RWPE1 (cell line): ENCODE measurements around the gene ETNK2.

ENCODE experiments used
- CTCF ChIA-PET: fragments of 350-600 bp; sonication (Branson Sonifier 250); formaldehyde crosslinking; extraction: SDS; loops from one replicate; lab custom pipeline; 2021; lab: Yijun Ruan, JAX
- POLR2A ChIA-PET: fragments of 400-600 bp; formaldehyde crosslinking; extraction: SDS; loops from one replicate; lab custom pipeline; 2020; ENCODE audit warnings: antibody characterized with exemption; ENCODE audit not compliant: low non-redundant PET; lab: Yijun Ruan, JAX
- DNase-seq: peaks from one replicate; pipeline ENCODE4 v3.0.0; 2012; ENCODE audit warnings: low spot score
- H3K27ac ChIP-seq: fragments of 450-650 bp; 2 replicates; pipeline ENCODE4 v1.5.1; 2017
- TF ChIP-seq, protein P1 (sequence below): fragments of 450-650 bp; conservative IDR thresholded peaks from 2 replicates; pipeline ENCODE4 v1.5.1; 2017; ENCODE audit warnings: low read depth, mild to moderate bottlenecking

ETNK2 gene

DNA sequence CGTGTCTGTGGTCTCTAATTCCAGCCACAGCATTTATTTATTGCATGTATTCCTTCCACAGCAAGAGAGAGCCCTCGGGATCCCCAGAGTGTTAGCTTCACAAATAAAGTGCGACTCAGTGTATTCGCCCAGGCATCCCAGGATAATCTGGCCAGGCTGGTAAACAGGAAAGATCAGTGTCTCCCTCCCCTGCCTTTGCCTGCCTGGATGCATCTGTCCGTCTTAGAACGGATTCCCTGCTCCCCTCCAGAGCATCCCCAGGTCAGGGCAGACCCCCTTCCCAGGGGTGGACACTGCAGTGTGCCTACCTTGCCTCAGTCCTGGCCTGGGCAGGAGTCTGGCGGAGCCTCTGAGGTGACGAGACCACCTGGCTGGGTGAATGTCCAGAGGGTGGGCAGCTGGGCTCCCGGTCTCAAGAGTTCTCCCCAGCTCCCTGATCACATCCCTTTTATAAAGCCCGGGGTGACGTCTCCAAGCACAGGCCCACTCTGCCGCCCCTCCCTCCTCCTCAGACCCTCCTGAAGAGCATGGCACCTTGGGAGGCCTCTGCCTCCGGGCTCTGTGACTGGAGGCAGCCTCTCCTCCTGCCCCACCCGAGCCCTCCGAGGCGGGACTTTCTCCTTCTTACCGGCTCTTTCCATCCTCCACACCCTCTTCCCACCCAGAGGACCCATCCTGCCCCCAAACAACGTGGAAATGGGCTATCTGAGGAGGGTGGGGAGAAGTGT, 44.4 kb upstream of the ETNK2 start, which contains the start of gene KISS1:
Gene KISS1, minus strand, starts transcription at position 424 of the 728 bp plus-strand sequence. CDS start 3,615 bp downstream, outside the sequence.
- TF ChIP-seq, protein P1, sequence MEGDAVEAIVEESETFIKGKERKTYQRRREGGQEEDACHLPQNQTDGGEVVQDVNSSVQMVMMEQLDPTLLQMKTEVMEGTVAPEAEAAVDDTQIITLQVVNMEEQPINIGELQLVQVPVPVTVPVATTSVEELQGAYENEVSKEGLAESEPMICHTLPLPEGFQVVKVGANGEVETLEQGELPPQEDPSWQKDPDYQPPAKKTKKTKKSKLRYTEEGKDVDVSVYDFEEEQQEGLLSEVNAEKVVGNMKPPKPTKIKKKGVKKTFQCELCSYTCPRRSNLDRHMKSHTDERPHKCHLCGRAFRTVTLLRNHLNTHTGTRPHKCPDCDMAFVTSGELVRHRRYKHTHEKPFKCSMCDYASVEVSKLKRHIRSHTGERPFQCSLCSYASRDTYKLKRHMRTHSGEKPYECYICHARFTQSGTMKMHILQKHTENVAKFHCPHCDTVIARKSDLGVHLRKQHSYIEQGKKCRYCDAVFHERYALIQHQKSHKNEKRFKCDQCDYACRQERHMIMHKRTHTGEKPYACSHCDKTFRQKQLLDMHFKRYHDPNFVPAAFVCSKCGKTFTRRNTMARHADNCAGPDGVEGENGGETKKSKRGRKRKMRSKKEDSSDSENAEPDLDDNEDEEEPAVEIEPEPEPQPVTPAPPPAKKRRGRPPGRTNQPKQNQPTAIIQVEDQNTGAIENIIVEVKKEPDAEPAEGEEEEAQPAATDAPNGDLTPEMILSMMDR: no peak
- no peak within 1 kb of the TSS for H3K27ac ChIP-seq
- POLR2A ChIA-PET: no interaction called here
- CTCF ChIA-PET: interaction anchor here (0.6 to 3.9 kb wide), 4 partner anchors 11 to 352 kb away, joined by 3 to 33 read pairs (median 3); no protein-coding TSS in a partner anchor
- no peak for DNase-seq

GRCh38 chr1:204194771-204195170, 42.9 kb upstream of the ETNK2 start:
- POLR2A ChIA-PET: no interaction called here
- H3K27ac ChIP-seq: no peak overlapping the region
- TF ChIP-seq, protein P1: no peak
- CTCF ChIA-PET: interaction anchor here (0.6 to 2.1 kb wide), 3 partner anchors 13 to 39 kb away, joined by 4 to 9 read pairs (median 9); no protein-coding TSS in a partner anchor
- no peak for DNase-seq

DNA sequence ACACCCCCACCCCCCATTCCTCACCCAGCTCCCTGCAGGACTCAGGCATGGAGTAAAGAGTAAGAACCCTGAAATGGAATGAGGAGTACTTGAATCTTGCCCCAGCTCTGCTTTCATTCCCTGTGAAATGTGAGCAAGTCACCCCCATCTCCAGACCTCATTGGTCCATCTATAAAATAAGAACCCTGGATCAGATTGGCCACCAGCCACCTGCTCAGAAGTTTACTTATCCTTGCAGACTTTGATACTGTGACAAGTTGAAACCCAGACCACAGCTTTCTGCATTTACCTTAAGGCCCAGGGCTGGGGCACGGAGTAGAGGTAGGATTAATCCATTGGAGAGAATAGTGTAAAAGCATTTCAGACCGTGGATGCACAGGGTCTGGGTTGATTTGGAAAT, 42.2 kb upstream of the ETNK2 start:
- POLR2A ChIA-PET: no interaction called here
- H3K27ac ChIP-seq: no peak overlapping the region
- TF ChIP-seq, protein P1: no peak
- no peak for DNase-seq
- CTCF ChIA-PET: interaction anchor here (0.6 to 2.1 kb wide), 3 partner anchors 13 to 39 kb away, joined by 4 to 9 read pairs (median 9); no protein-coding TSS in a partner anchor

- no peak for DNase-seq
- TF ChIP-seq, protein P1: no peak
- H3K27ac ChIP-seq: no peak overlapping the region
- ChIA-PET CTCF (interaction anchor here (0.6 to 5.2 kb wide), 6 partner anchors 14 to 567 kb away, joined by 4 to 37 read pairs (median 11); no protein-coding TSS in a partner anchor), POLR2A (interaction anchor here (0.7 kb wide), 1 partner anchor 1352 kb away, joined by 3 read pairs; no protein-coding TSS in a partner anchor)
Observed at GRCh38 chr1:204192589-204193352, 40.9 kb upstream of the ETNK2 start.

DNA sequence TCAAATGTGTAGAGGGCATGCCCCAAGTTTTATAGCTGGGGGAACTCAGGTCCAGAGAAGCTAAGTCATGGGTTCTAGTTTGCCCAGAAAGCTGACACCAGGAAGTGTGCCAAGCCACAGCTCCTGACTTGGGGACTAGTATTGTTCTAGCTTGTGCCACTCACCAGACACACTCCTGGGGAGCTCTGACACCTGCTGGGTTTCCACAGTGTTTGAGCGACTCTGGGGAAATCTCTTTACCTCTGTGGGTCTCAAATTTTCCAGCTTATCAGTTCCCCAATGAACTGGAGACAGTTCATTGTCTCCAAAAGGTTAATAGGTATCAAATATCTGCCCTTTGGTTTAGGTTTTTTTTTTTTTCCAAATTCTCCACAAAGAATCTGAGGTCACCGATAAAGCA, 40.2 kb upstream of the ETNK2 start:
- no peak overlapping the region for H3K27ac ChIP-seq
- TF ChIP-seq, protein P1: no peak
- no peak for DNase-seq
- ChIA-PET CTCF (interaction anchor here (0.7 to 5.2 kb wide), 4 partner anchors 15 to 172 kb away, joined by 4 to 37 read pairs (median 16); no protein-coding TSS in a partner anchor), POLR2A (interaction anchor here (0.7 kb wide), 1 partner anchor 1353 kb away, joined by 3 read pairs; no protein-coding TSS in a partner anchor)

GRCh38 chr1:204191456-204191855, 39.6 kb upstream of the ETNK2 start:
- H3K27ac ChIP-seq: no peak overlapping the region
- no peak for DNase-seq
- POLR2A ChIA-PET: no interaction called here
- CTCF ChIA-PET: interaction anchor here (1.0 to 5.2 kb wide), 4 partner anchors 15 to 207 kb away, joined by 3 to 37 read pairs (median 16); no protein-coding TSS in a partner anchor
- TF ChIP-seq, protein P1: no peak
